ENCODE measurements around the gene HSDL1. TPM values are rescaled to one million over a fixed set of nuclear protein-coding genes. Genes with fewer than 3 reads are reported as not detected.

HSDL1 gene
- total RNA-seq, 1 experiment from 2014 or later, result 34.2 TPM

GRCh38 chr16:84161037-84161436 is 16.1 kb upstream of the HSDL1 start:
- no peak overlapping the region for H3K14ac ChIP-seq (ENCODE audit: insufficient read depth, low read length)
- H2BK20ac ChIP-seq (ENCODE audit: low read depth, low read length, poor library complexity, severe bottlenecking), result no peak overlapping the region
- no peaks in the 10 kb centered on the region for H3K23me2 ChIP-seq (ENCODE audit: insufficient read length, low read depth, low read length, poor library complexity, severe bottlenecking)
- Mint-ChIP-seq H3K36me3 (ENCODE audit: insufficient read depth in 1 of 3, low read depth in 3 of 3) (no peaks in the 10 kb centered on the region), H3K9me3 (no peaks in the 10 kb centered on the region), H3K4me3 (no peak overlapping the region), H3K4me1 (peaks cover 0 to 7% of the 10 kb centered on the region in 2 experiments; a peak in 2 of 4 replicates), H3K27ac (no peak overlapping the region), H3K27me3 (ENCODE audit: low read depth) (peaks cover 7% of the 10 kb centered on the region)
- H3K18ac ChIP-seq (ENCODE audit: insufficient read length, low read depth, low read length), result no peak overlapping the region
- no peak overlapping the region for H3K9ac ChIP-seq (ENCODE audit: extremely low read depth, insufficient read length, low read length)
- H3K27me3 ChIP-seq (ENCODE audit: insufficient read depth, low read length), result no peaks in the 10 kb centered on the region
- no peaks in the 10 kb centered on the region for H4K20me1 ChIP-seq (ENCODE audit: control insufficient read depth, insufficient read depth, insufficient read length)
- no peaks in the 10 kb centered on the region for H3K4me1 ChIP-seq (ENCODE audit: insufficient read depth, low read length)
- TF ChIP-seq CTCF (conservative IDR thresholded peaks at IDR 0.05), result no peak
- H4K8ac ChIP-seq (replicated peaks; ENCODE audit: insufficient read length, low read depth, low read length), result no peak overlapping the region
- H2BK5ac ChIP-seq (ENCODE audit: insufficient read length, low read length), result no peak overlapping the region
- no peak overlapping the region for H2BK120ac ChIP-seq (ENCODE audit: low read depth, low read length, poor library complexity, severe bottlenecking)
- H3K79me1 ChIP-seq (ENCODE audit: insufficient read depth, low read depth, low read length, poor library complexity, severe bottlenecking), result no peaks in the 10 kb centered on the region
- no peaks in the 10 kb centered on the region for H3K79me2 ChIP-seq (ENCODE audit: insufficient read depth, low read length)
- H2BK12ac ChIP-seq (ENCODE audit: insufficient read length, low read depth, low read length), result no peak overlapping the region
- no peak overlapping the region for H3K4ac ChIP-seq (ENCODE audit: low read depth, low read length)
- H2BK15ac ChIP-seq (ENCODE audit: low read depth, low read length), result no peak overlapping the region
- H2AFZ ChIP-seq (ENCODE audit: low read length), result no peak overlapping the region
- no peak overlapping the region for H3K27ac ChIP-seq (ENCODE audit: insufficient read length, low read depth, low read length)
- H4K91ac ChIP-seq (ENCODE audit: insufficient read length, low read depth, low read length), result no peak overlapping the region
- no peaks in the 10 kb centered on the region for H3K9me3 ChIP-seq (ENCODE audit: control insufficient read depth, low read depth, low read length)
- no peak for DNase-seq
- no peak overlapping the region for H2AK5ac ChIP-seq (ENCODE audit: insufficient read length, low read length)
- WGBS (ENCODE audit: extremely low coverage, insufficient read length, low lambda C conversion rate), result no CpG with 5 or more reads among the region's 10 CpGs
- H3K56ac ChIP-seq (ENCODE audit: insufficient read length, low read depth, low read length), result no peak overlapping the region
- H3K4me2 ChIP-seq (ENCODE audit: insufficient read depth, insufficient read length, low read length), result no peak overlapping the region
- H3T11ph ChIP-seq (ENCODE audit: low read length), result no peak overlapping the region
- no peak overlapping the region for H4K5ac ChIP-seq (ENCODE audit: insufficient read length, low read depth, low read length)
- H3K23ac ChIP-seq (ENCODE audit: insufficient read length, low read depth, low read length), result no peak overlapping the region

Data from H9 (cell line).